ENCODE measurements around the gene TMEM52B.
"Not testable (repeated sequence)": the region's sequence is repeated elsewhere in the genome, so short reads cannot be mapped to it uniquely, and the experiment has no call there.

The TMEM52B gene

GRCh38 chr12:10189653-10190052 is 10.8 kb downstream of the TMEM52B start:
- Mint-ChIP-seq H3K4me3 (no peak overlapping the region), H3K27ac (no peak overlapping the region), H3K9me3 (no peaks in the 10 kb centered on the region), H3K4me1 (peaks cover 6% of the 10 kb centered on the region), H3K36me3 (no peaks in the 10 kb centered on the region)
- no peak for ATAC-seq
- no peak for DNase-seq (ENCODE audit: low spot score in 2 of 2)

- H3K9me3 Mint-ChIP-seq: no peaks in the 10 kb centered on the region
- peak; percentile 17 to 64 for DNase-seq (ENCODE audit: low spot score in 2 of 2)
- no peak overlapping the region for H3K27ac Mint-ChIP-seq
- ATAC-seq: peak; percentile 99
- H3K36me3 Mint-ChIP-seq: no peaks in the 10 kb centered on the region
- no peak overlapping the region for H3K4me3 Mint-ChIP-seq
- peaks cover 6% of the 10 kb centered on the region for H3K4me1 Mint-ChIP-seq
Observed at GRCh38 chr12:10190558-10191388, 11.9 kb downstream of the TMEM52B start.

- H3K4me1 Mint-ChIP-seq: peaks cover 14% of the 10 kb centered on the region
- DNase-seq (ENCODE audit: low spot score in 2 of 2) (no peak), ATAC-seq (no peak)
- H3K9me3 Mint-ChIP-seq: no peaks in the 10 kb centered on the region
- H3K36me3 Mint-ChIP-seq: no peaks in the 10 kb centered on the region
- no peak overlapping the region for H3K4me3 Mint-ChIP-seq
- no peak overlapping the region for H3K27ac Mint-ChIP-seq
Observed at GRCh38 chr12:10191865-10192264, 13.0 kb downstream of the TMEM52B start.

GRCh38 chr12:10194160-10194670 is 15.4 kb downstream of the TMEM52B start:
- ATAC-seq (no peak), DNase-seq (ENCODE audit: low spot score in 2 of 2) (no peak)
- H3K36me3 Mint-ChIP-seq: no peaks in the 10 kb centered on the region
- no peaks in the 10 kb centered on the region for H3K9me3 Mint-ChIP-seq
- peaks cover 14% of the 10 kb centered on the region for H3K4me1 Mint-ChIP-seq
- no peak overlapping the region for H3K27ac Mint-ChIP-seq
- H3K4me3 Mint-ChIP-seq: no peak overlapping the region

GRCh38 chr12:10196210-10196609 is 17.4 kb downstream of the TMEM52B start:
- no peak overlapping the region for H3K27ac Mint-ChIP-seq
- no peaks in the 10 kb centered on the region for H3K9me3 Mint-ChIP-seq
- H3K4me1 Mint-ChIP-seq: peaks cover 8% of the 10 kb centered on the region
- ATAC-seq (peak; percentile 72), DNase-seq (ENCODE audit: low spot score in 2 of 2) (no peak)
- H3K4me3 Mint-ChIP-seq: no peak overlapping the region
- no peaks in the 10 kb centered on the region for H3K36me3 Mint-ChIP-seq

- peaks cover 8% of the 10 kb centered on the region for H3K4me1 Mint-ChIP-seq
- DNase-seq (ENCODE audit: low spot score in 2 of 2) (no peak), ATAC-seq (peak; percentile 83)
- H3K36me3 Mint-ChIP-seq: no peaks in the 10 kb centered on the region
- H3K27ac Mint-ChIP-seq: no peak overlapping the region
- H3K4me3 Mint-ChIP-seq: no peak overlapping the region
- H3K9me3 Mint-ChIP-seq: no peaks in the 10 kb centered on the region
Observed at GRCh38 chr12:10197879-10198278, 19.0 kb downstream of the TMEM52B start.

- not testable (repeated sequence) for H3K27ac Mint-ChIP-seq; H3K9me3 Mint-ChIP-seq; DNase-seq (ENCODE audit: low spot score in 2 of 2); H3K4me1 Mint-ChIP-seq; H3K4me3 Mint-ChIP-seq; ATAC-seq; H3K36me3 Mint-ChIP-seq
Observed at GRCh38 chr12:10204495-10204894, 25.7 kb downstream of the TMEM52B start.

GRCh38 chr12:10205220-10205807 is 26.5 kb downstream of the TMEM52B start:
- ATAC-seq (no peak), DNase-seq (ENCODE audit: low spot score in 2 of 2) (no peak)

GRCh38 chr12:10207136-10207535 is 28.3 kb downstream of the TMEM52B start:
- Mint-ChIP-seq H3K4me1 (peaks cover 5% of the 10 kb centered on the region), H3K9me3 (no peaks in the 10 kb centered on the region), H3K36me3 (peaks cover 5% of the 10 kb centered on the region), H3K27ac (no peak overlapping the region), H3K4me3 (no peak overlapping the region)
- ATAC-seq: no peak
- DNase-seq (ENCODE audit: low spot score in 2 of 2): no peak

More at GRCh38 chr12:10205220-10205807, 26.5 kb downstream of the TMEM52B start:
- Mint-ChIP-seq H3K4me3 (no peak overlapping the region), H3K9me3 (no peaks in the 10 kb centered on the region), H3K4me1 (no peaks in the 10 kb centered on the region), H3K27ac (no peak overlapping the region), H3K36me3 (no peaks in the 10 kb centered on the region)

- Mint-ChIP-seq H3K4me1 (peaks cover 28% of the 10 kb centered on the region), H3K4me3 (no peak overlapping the region)
Observed at GRCh38 chr12:10210225-10210624, 31.4 kb downstream of the TMEM52B start.

GRCh38 chr12:10211101-10211939 is 32.5 kb downstream of the TMEM52B start:
- Mint-ChIP-seq H3K4me3 (peak overlapping the region; percentile 92), H3K9me3 (no peaks in the 10 kb centered on the region), H3K36me3 (peaks cover 46% of the 10 kb centered on the region), H3K4me1 (peaks cover 35% of the 10 kb centered on the region), H3K27ac (peak overlapping the region; percentile 99)
- DNase-seq (ENCODE audit: low spot score in 2 of 2): no peak
- no peak for ATAC-seq

More at GRCh38 chr12:10210225-10210624, 31.4 kb downstream of the TMEM52B start:
- no peak for DNase-seq (ENCODE audit: low spot score in 2 of 2)
- Mint-ChIP-seq H3K36me3 (peaks cover 35% of the 10 kb centered on the region), H3K27ac (no peak overlapping the region), H3K9me3 (no peaks in the 10 kb centered on the region)
- no peak for ATAC-seq

GRCh38 chr12:10211940-10212738 is 33.3 kb downstream of the TMEM52B start:
- DNase-seq (ENCODE audit: low spot score in 2 of 2) (peak; percentile 75 to 89), ATAC-seq (peak; percentile 88)
- Mint-ChIP-seq H3K4me1 (peaks cover 35% of the 10 kb centered on the region), H3K36me3 (peaks cover 51% of the 10 kb centered on the region), H3K27ac (peak overlapping the region; percentile 99), H3K4me3 (peak overlapping the region; percentile 92), H3K9me3 (no peaks in the 10 kb centered on the region)

GRCh38 chr12:10212739-10213131 is 33.9 kb downstream of the TMEM52B start, which contains the start of gene GABARAPL1:
Gene GABARAPL1, plus strand, starts transcription at chr12:10212877. Its CDS starts 253 bp downstream, at chr12:10213130.
- Mint-ChIP-seq H3K9me3 (no peaks in the 10 kb centered on the region), H3K27ac (peak within 1 kb of the TSS; percentile 99), H3K4me1 (peaks cover 35% of the 10 kb centered on the region)

More at GRCh38 chr12:10212739-10213131, 33.9 kb downstream of the TMEM52B start, which contains the start of gene GABARAPL1:
- H3K36me3 Mint-ChIP-seq: peaks cover 57% of the 10 kb centered on the region
- peak within 1 kb of the TSS; percentile 92 for H3K4me3 Mint-ChIP-seq
- DNase-seq (ENCODE audit: low spot score in 2 of 2): peak; percentile 69 to 84
- ATAC-seq: peak; percentile 76

Measured in stimulated activated effector memory CD8-positive, alpha-beta T cell treated with anti-CD3 and anti-CD28 coated beads, Interleukin-12 subunit alpha, Interleukin-12 subunit beta, amount 100 ng/mL, for 72 hours (primary cell).